Measurements from ENCODE around the gene RANGRF. TPM values are rescaled to one million over a fixed set of nuclear protein-coding genes. Genes with fewer than 3 reads are reported as not detected.

Gene RANGRF
- total and polyA plus RNA-seq, 7 experiments from 2014 or later = 26.0 to 85.8 (median 39.2) TPM

- Mint-ChIP-seq H3K27me3 (peaks cover 32 to 52% (median 35%) of the 10 kb centered on the region in 5 donors), H3K9me3 (peaks cover 0 to 3% (median 0%) of the 10 kb centered on the region in 11 donors), H3K4me3 (no peak overlapping the region), H3K36me3 (no peaks in the 10 kb centered on the region), H3K4me1 (peaks cover 11 to 23% (median 16%) of the 10 kb centered on the region in 7 donors), H3K27ac (no peak overlapping the region)
- Histone ChIP-seq H3K27ac (ENCODE audit: low read depth, low read length) (no peak overlapping the region), H3K4me1 (ENCODE audit: control insufficient read depth in 2 of 2, insufficient read depth in 2 of 2, low read length in 2 of 2) (peaks cover 4 to 12% of the 10 kb centered on the region in 2 donors), H3K4me3 (ENCODE audit: low read length) (no peak overlapping the region), H3K27me3 (ENCODE audit: control insufficient read depth in 2 of 2, insufficient read depth in 2 of 2, low read length in 2 of 2) (peaks cover 3 to 9% of the 10 kb centered on the region in 2 donors), H3K36me3 (ENCODE audit: control insufficient read depth in 2 of 3, insufficient read depth in 3 of 3, low read length in 3 of 3) (no peaks in the 10 kb centered on the region), H3K9me3 (ENCODE audit: control insufficient read depth in 2 of 3, low read length in 3 of 3) (no peaks in the 10 kb centered on the region)
- ChIA-PET CTCF (no interaction called here), POLR2A (no interaction called here)
- ATAC-seq (no peak), DNase-seq (no peak)
- intact Hi-C loops (cut with micrococcal nuclease) = no loop called here
These were observed 35.7 kb downstream of the RANGRF start for GRCh38 chr17:8324132-8324531.

GRCh38 chr17:8324923-8325322, 36.5 kb downstream of the RANGRF start:
- ChIA-PET CTCF (no interaction called here), POLR2A (no interaction called here)
- peaks cover 32 to 54% (median 35%) of the 10 kb centered on the region in 5 donors for H3K27me3 Mint-ChIP-seq
- Histone ChIP-seq H3K27me3 (ENCODE audit: control insufficient read depth in 2 of 2, insufficient read depth in 2 of 2, low read length in 2 of 2) (peaks cover 3 to 9% of the 10 kb centered on the region in 2 donors), H3K36me3 (ENCODE audit: control insufficient read depth in 2 of 3, insufficient read depth in 3 of 3, low read length in 3 of 3) (no peaks in the 10 kb centered on the region), H3K4me1 (ENCODE audit: control insufficient read depth in 2 of 2, insufficient read depth in 2 of 2, low read length in 2 of 2) (peaks cover 4 to 12% of the 10 kb centered on the region in 2 donors), H3K4me3 (ENCODE audit: low read length) (no peak overlapping the region), H3K9me3 (ENCODE audit: control insufficient read depth in 2 of 3, low read length in 3 of 3) (no peaks in the 10 kb centered on the region), H3K27ac (ENCODE audit: low read depth, low read length) (no peak overlapping the region)
- H3K4me3 Mint-ChIP-seq = peak overlapping the region in 1 of 10 donors; percentile 44
- no peak overlapping the region for H3K27ac Mint-ChIP-seq
- peaks cover 11 to 23% (median 16%) of the 10 kb centered on the region in 7 donors for H3K4me1 Mint-ChIP-seq
- ATAC-seq (no peak), DNase-seq (no peak)
- intact Hi-C loops (cut with micrococcal nuclease) = no loop called here
- peaks cover 0 to 3% (median 0%) of the 10 kb centered on the region in 11 donors for H3K9me3 Mint-ChIP-seq
- no peaks in the 10 kb centered on the region for H3K36me3 Mint-ChIP-seq

- peaks cover 11 to 23% (median 16%) of the 10 kb centered on the region in 7 donors for H3K4me1 Mint-ChIP-seq
- peaks cover 0 to 3% (median 0%) of the 10 kb centered on the region in 11 donors for H3K9me3 Mint-ChIP-seq
- ChIA-PET POLR2A (interaction anchor here (0.8 kb wide), 1 partner anchor 10 kb away, joined by 3 read pairs; no protein-coding TSS in a partner anchor), CTCF (no interaction called here)
- H3K27me3 Mint-ChIP-seq = peaks cover 32 to 47% (median 35%) of the 10 kb centered on the region in 5 donors
- Histone ChIP-seq H3K27ac (ENCODE audit: low read depth, low read length) (no peak overlapping the region), H3K27me3 (ENCODE audit: control insufficient read depth in 2 of 2, insufficient read depth in 2 of 2, low read length in 2 of 2) (peaks cover 3 to 9% of the 10 kb centered on the region in 2 donors), H3K9me3 (ENCODE audit: control insufficient read depth in 2 of 3, low read length in 3 of 3) (no peaks in the 10 kb centered on the region), H3K4me1 (ENCODE audit: control insufficient read depth in 2 of 2, insufficient read depth in 2 of 2, low read length in 2 of 2) (peaks cover 4 to 12% of the 10 kb centered on the region in 2 donors), H3K4me3 (ENCODE audit: low read length) (peak overlapping the region; percentile 10), H3K36me3 (ENCODE audit: control insufficient read depth in 2 of 3, insufficient read depth in 3 of 3, low read length in 3 of 3) (no peaks in the 10 kb centered on the region)
- peak; percentile 71 for ATAC-seq
- H3K36me3 Mint-ChIP-seq = no peaks in the 10 kb centered on the region
- peak overlapping the region; percentile 36 to 83 (median 78) for H3K4me3 Mint-ChIP-seq
- peak overlapping the region in 1 of 9 donors; percentile 13 for H3K27ac Mint-ChIP-seq
- peak in 7 of 9 donors; percentile 11 to 37 (median 25) for DNase-seq
- intact Hi-C loops (cut with micrococcal nuclease) = no loop called here
These were observed 38.2 kb downstream of the RANGRF start for GRCh38 chr17:8326511-8327302.

- H3K27me3 ChIP-seq (ENCODE audit: control insufficient read depth in 2 of 2, insufficient read depth in 2 of 2, low read length in 2 of 2) = peaks cover 3 to 9% of the 10 kb centered on the region in 2 donors
- peak overlapping the region in 9 of 10 donors; percentile 36 to 83 (median 77) for H3K4me3 Mint-ChIP-seq
- H3K27ac Mint-ChIP-seq = no peak overlapping the region
- H3K4me1 ChIP-seq (ENCODE audit: control insufficient read depth in 2 of 2, insufficient read depth in 2 of 2, low read length in 2 of 2) = peaks cover 4 to 12% of the 10 kb centered on the region in 2 donors
- CTCF ChIA-PET = interaction anchor here (0.8 kb wide), 1 partner anchor 11 kb away, joined by 3 read pairs; no protein-coding TSS in a partner anchor
- H3K9me3 Mint-ChIP-seq = peaks cover 0 to 3% (median 0%) of the 10 kb centered on the region in 11 donors
- H3K36me3 Mint-ChIP-seq = no peaks in the 10 kb centered on the region
- DNase-seq = no peak
- ATAC-seq = peak; percentile 14
- H3K36me3 ChIP-seq (ENCODE audit: control insufficient read depth in 2 of 3, insufficient read depth in 3 of 3, low read length in 3 of 3) = no peaks in the 10 kb centered on the region
- peaks cover 32 to 46% (median 35%) of the 10 kb centered on the region in 5 donors for H3K27me3 Mint-ChIP-seq
- peaks cover 11 to 23% (median 16%) of the 10 kb centered on the region in 7 donors for H3K4me1 Mint-ChIP-seq
- intact Hi-C loops (cut with micrococcal nuclease) = no loop called here
- peak overlapping the region; percentile 10 for H3K4me3 ChIP-seq (ENCODE audit: low read length)
- POLR2A ChIA-PET = no interaction called here
- H3K9me3 ChIP-seq (ENCODE audit: control insufficient read depth in 2 of 3, low read length in 3 of 3) = no peaks in the 10 kb centered on the region
- H3K27ac ChIP-seq (ENCODE audit: low read depth, low read length) = no peak overlapping the region
These were observed 38.8 kb downstream of the RANGRF start for GRCh38 chr17:8327303-8327649.

GRCh38 chr17:8332128-8332527, 43.7 kb downstream of the RANGRF start:
- Histone ChIP-seq H3K27me3 (ENCODE audit: control insufficient read depth in 2 of 2, insufficient read depth in 2 of 2, low read length in 2 of 2) (peaks cover 0 to 8% of the 10 kb centered on the region in 2 donors), H3K4me3 (ENCODE audit: low read length) (no peak overlapping the region), H3K36me3 (ENCODE audit: control insufficient read depth in 2 of 3, insufficient read depth in 3 of 3, low read length in 3 of 3) (no peaks in the 10 kb centered on the region), H3K27ac (ENCODE audit: low read depth, low read length) (no peak overlapping the region), H3K4me1 (ENCODE audit: control insufficient read depth in 2 of 2, insufficient read depth in 2 of 2, low read length in 2 of 2) (peaks cover 0 to under 1% of the 10 kb centered on the region in 2 donors), H3K9me3 (ENCODE audit: control insufficient read depth in 2 of 3, low read length in 3 of 3) (no peaks in the 10 kb centered on the region)
- Mint-ChIP-seq H3K36me3 (no peaks in the 10 kb centered on the region), H3K27me3 (peaks cover 6 to 21% (median 16%) of the 10 kb centered on the region in 5 donors), H3K4me1 (peaks cover 0 to 9% (median 2%) of the 10 kb centered on the region in 7 donors), H3K27ac (no peak overlapping the region), H3K4me3 (no peak overlapping the region), H3K9me3 (peaks cover 0 to 4% (median 0%) of the 10 kb centered on the region in 11 donors)
- CTCF ChIA-PET = interaction anchor here (1.1 to 1.3 kb wide), 2 partner anchors 31 to 45 kb away, joined by 3 read pairs; partner anchors contain the start of gene KRABD2
- intact Hi-C loops (cut with micrococcal nuclease) = no loop called here
- POLR2A ChIA-PET = interaction anchor here (0.7 kb wide), 1 partner anchor 16 kb away, joined by 3 read pairs; no protein-coding TSS in a partner anchor
- ATAC-seq = no peak
- DNase-seq = no peak

- no peaks in the 10 kb centered on the region for H3K4me1 ChIP-seq (ENCODE audit: control insufficient read depth in 2 of 2, insufficient read depth in 2 of 2, low read length in 2 of 2)
- Mint-ChIP-seq H3K9me3 (peaks cover 0 to 4% (median 0%) of the 10 kb centered on the region in 11 donors), H3K4me3 (no peak overlapping the region), H3K36me3 (no peaks in the 10 kb centered on the region), H3K27ac (no peak overlapping the region), H3K27me3 (peaks cover 6 to 15% (median 11%) of the 10 kb centered on the region in 5 donors), H3K4me1 (peaks cover 0 to 5% (median 1%) of the 10 kb centered on the region in 7 donors)
- no peaks in the 10 kb centered on the region for H3K36me3 ChIP-seq (ENCODE audit: control insufficient read depth in 2 of 3, insufficient read depth in 3 of 3, low read length in 3 of 3)
- DNase-seq = no peak
- peaks cover 0 to 4% of the 10 kb centered on the region in 2 donors for H3K27me3 ChIP-seq (ENCODE audit: control insufficient read depth in 2 of 2, insufficient read depth in 2 of 2, low read length in 2 of 2)
- ChIA-PET CTCF (interaction anchor here (1.3 kb wide), 1 partner anchor 32 kb away, joined by 3 read pairs; no protein-coding TSS in a partner anchor), POLR2A (no interaction called here)
- ATAC-seq = no peak
- no peak overlapping the region for H3K27ac ChIP-seq (ENCODE audit: low read depth, low read length)
- intact Hi-C loops (cut with micrococcal nuclease) = no loop called here
- H3K9me3 ChIP-seq (ENCODE audit: control insufficient read depth in 2 of 3, low read length in 3 of 3) = no peaks in the 10 kb centered on the region
- H3K4me3 ChIP-seq (ENCODE audit: low read length) = no peak overlapping the region
These were observed 44.2 kb downstream of the RANGRF start for GRCh38 chr17:8332688-8333087.

All from naive thymus-derived CD4-positive, alpha-beta T cell (primary cell).